MM.1S (cell line): ENCODE results near the gene CCBE1.

ENCODE experiments used
- EZH2 ChIP-seq: fragments of 300-600 bp; sonication (generic); optimal IDR thresholded peaks from 2 replicates; pipeline ENCODE3; 2017; ENCODE audit warnings: low read depth, mild to moderate bottlenecking, antibody characterized with exemption, low read length, mixed read lengths
- EZH2phosphoT487 ChIP-seq: fragments of 300-600 bp; sonication (generic); IDR thresholded peaks from 2 replicates; pipeline ENCODE4 v1.6.1; 2018; ENCODE audit warnings: antibody characterized with exemption, low read length
- TF ChIP-seq, protein P1 (sequence below): fragments of 300-600 bp; sonication (generic); IDR thresholded peaks from 2 replicates; pipeline ENCODE4 v1.5.1; 2016; ENCODE audit warnings: antibody characterized with exemption, low read length, mixed read lengths

DNA sequence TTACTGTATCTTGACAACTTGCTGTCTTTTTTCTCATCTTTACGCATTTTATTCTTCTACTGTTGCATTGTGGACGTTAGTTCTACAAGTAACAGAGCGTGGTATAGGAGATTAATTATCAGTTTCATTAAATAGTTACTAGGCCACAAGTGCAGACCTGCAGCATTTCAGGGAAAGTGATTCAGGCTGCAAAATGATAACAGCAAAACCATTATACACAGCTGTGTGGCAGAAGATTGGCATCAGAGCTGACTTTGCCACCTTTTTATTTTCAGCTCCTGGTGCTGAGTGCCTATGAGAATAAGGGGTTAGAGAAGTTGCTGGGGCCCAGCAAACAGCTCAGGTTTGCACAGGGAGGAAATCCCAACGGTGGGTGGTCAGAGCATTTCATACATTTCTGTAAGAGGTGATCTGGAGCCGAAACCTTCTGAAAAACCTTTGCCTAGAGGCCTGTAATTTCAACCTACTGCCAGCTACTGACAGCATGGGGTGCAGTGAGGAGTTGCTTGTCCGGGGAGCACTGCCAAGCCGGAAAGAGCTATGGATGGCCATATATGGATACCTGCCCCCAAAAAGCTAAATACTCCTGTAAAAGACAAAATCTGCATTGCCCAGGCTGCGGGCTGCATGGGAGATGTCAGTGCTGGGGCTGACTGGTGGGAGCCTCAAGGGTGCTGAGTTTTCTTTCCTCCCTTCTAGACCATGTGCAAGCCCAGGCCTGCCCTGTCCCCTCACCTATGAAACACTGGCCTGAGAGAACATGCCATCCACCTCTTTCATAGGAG is 2.7 kb upstream of the CCBE1 start:
- TF ChIP-seq, protein P1, sequence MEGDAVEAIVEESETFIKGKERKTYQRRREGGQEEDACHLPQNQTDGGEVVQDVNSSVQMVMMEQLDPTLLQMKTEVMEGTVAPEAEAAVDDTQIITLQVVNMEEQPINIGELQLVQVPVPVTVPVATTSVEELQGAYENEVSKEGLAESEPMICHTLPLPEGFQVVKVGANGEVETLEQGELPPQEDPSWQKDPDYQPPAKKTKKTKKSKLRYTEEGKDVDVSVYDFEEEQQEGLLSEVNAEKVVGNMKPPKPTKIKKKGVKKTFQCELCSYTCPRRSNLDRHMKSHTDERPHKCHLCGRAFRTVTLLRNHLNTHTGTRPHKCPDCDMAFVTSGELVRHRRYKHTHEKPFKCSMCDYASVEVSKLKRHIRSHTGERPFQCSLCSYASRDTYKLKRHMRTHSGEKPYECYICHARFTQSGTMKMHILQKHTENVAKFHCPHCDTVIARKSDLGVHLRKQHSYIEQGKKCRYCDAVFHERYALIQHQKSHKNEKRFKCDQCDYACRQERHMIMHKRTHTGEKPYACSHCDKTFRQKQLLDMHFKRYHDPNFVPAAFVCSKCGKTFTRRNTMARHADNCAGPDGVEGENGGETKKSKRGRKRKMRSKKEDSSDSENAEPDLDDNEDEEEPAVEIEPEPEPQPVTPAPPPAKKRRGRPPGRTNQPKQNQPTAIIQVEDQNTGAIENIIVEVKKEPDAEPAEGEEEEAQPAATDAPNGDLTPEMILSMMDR: no peak
- no peak for TF ChIP-seq EZH2
- TF ChIP-seq EZH2phosphoT487: no peak
